ENCODE results near the gene ZRANB3. TPM values are rescaled to one million over a fixed set of nuclear protein-coding genes. Genes with fewer than 3 reads are reported as not detected.
"Not testable (repeated sequence)": the region's sequence is repeated elsewhere in the genome, so short reads cannot be mapped to it uniquely, and the experiment has no call there.

ZRANB3 gene
- total RNA-seq, 1 donor from 2014 or later = 8.5 TPM

DNA sequence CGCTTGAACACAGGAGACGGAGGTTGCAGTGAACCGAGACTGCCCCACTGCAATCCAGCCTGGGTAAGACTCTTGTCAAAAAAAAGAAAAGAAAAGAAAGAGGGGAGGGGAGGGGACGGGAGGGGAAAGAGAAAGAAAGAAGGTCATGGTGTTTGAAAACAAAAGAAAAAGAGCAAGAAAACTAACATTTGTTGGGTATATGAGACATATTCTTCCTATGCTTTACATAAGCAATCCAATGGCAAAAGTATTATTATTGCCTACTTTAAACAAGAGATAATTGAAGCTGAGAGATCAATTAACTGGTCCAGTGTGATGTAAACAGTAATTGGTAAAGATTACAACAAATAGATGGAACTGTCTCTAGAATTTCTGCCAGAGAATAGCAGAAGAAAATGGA is 157.3 kb downstream of the ZRANB3 start:
- TF ChIP-seq, protein P1, sequence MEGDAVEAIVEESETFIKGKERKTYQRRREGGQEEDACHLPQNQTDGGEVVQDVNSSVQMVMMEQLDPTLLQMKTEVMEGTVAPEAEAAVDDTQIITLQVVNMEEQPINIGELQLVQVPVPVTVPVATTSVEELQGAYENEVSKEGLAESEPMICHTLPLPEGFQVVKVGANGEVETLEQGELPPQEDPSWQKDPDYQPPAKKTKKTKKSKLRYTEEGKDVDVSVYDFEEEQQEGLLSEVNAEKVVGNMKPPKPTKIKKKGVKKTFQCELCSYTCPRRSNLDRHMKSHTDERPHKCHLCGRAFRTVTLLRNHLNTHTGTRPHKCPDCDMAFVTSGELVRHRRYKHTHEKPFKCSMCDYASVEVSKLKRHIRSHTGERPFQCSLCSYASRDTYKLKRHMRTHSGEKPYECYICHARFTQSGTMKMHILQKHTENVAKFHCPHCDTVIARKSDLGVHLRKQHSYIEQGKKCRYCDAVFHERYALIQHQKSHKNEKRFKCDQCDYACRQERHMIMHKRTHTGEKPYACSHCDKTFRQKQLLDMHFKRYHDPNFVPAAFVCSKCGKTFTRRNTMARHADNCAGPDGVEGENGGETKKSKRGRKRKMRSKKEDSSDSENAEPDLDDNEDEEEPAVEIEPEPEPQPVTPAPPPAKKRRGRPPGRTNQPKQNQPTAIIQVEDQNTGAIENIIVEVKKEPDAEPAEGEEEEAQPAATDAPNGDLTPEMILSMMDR (IDR thresholded peaks at IDR 0.05; ENCODE audit: insufficient read depth, low read length, poor library complexity, severe bottlenecking) = no peak
- Histone ChIP-seq H3K4me3 (ENCODE audit: low read depth, low read length) (no peak overlapping the region), H3K36me3 (ENCODE audit: control insufficient read depth, insufficient read depth, low read length) (no peaks in the 10 kb centered on the region), H3K27me3 (ENCODE audit: control insufficient read depth, insufficient read depth, low read length) (no peaks in the 10 kb centered on the region)
- no peak for DNase-seq (ENCODE audit: low read depth)

DNA sequence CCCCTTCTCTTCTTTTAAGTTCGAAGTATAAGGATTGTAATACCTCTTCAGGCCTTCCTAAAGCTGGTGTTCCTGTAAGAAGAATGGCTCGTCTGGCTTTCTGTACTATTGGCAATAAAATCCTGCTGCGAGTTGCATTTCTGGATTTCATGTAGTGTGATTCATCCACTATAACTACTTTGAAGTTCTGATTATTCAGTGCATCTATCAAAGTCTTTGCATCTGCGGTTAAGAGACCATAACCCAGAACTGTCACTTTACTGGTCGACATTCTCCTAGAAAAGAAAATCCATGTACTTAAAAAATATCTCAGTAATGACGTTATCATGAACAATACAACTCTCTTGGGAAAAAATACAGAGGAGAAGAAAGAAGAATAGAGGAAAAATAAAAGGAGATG is 181.1 kb downstream of the ZRANB3 start:
- Histone ChIP-seq H3K27me3 (ENCODE audit: control insufficient read depth, insufficient read depth, low read length) (no peaks in the 10 kb centered on the region), H3K36me3 (ENCODE audit: control insufficient read depth, insufficient read depth, low read length) (no peaks in the 10 kb centered on the region), H3K4me3 (ENCODE audit: low read depth, low read length) (no peak overlapping the region)
- TF ChIP-seq, protein P1 (IDR thresholded peaks at IDR 0.05; ENCODE audit: insufficient read depth, low read length, poor library complexity, severe bottlenecking) = no peak
- no peak for DNase-seq (ENCODE audit: low read depth)

DNA sequence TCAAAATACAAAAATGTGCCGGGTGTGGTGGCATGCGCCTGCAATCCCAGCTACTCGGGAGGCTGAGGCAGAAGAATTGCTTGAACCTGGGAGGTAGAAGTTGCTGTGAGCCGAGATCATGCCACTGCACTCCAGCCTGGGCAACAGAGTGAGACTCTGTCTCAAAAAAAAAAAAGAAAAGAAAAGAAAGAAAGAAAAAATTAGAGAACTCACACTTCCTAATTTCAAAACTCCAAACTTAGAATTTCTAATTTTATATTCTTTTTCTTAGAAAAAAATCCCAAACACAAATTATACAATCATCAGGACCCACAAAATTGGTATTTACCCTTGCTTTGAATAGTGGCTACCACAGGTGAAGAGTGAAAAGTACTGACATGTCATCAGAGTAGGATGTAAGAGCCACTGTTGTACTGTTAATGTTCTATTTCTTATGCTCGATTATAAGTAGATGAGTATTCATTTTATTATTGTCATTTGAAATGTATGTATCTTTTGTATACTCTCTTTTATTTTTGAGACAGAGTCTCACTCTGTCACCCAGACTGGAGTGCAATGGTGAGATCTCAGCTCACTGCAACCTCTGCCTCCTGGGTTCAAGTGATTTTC is 182.8 kb downstream of the ZRANB3 start:
- DNase-seq (ENCODE audit: low read depth); H3K4me3 ChIP-seq (ENCODE audit: low read depth, low read length); H3K27me3 ChIP-seq (ENCODE audit: control insufficient read depth, insufficient read depth, low read length); H3K36me3 ChIP-seq (ENCODE audit: control insufficient read depth, insufficient read depth, low read length): not testable (repeated sequence)

DNA sequence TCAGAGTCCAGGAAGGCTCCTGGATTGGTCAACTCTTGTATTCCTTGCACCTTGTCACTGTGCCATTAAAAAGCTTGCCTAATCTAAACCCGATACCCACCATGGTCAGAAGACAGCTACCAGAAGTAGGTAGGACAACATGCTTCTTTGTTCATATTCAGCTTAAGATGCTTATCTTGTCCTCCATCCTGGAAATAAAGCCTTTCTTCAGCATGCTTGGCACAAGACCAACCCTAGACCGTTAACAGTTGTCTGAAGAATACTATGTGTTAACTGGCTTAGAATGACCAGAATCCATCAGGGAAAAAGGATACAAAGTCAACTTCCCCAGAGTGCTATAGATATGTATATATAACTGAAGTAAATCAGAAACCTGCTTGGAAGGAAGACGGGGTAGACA is 193.9 kb downstream of the ZRANB3 start:
- Histone ChIP-seq H3K27me3 (ENCODE audit: control insufficient read depth, insufficient read depth, low read length) (no peaks in the 10 kb centered on the region), H3K4me3 (ENCODE audit: low read depth, low read length) (no peak overlapping the region), H3K36me3 (ENCODE audit: control insufficient read depth, insufficient read depth, low read length) (no peaks in the 10 kb centered on the region)
- DNase-seq (ENCODE audit: low read depth) = no peak
- TF ChIP-seq, protein P1 (IDR thresholded peaks at IDR 0.05; ENCODE audit: insufficient read depth, low read length, poor library complexity, severe bottlenecking) = no peak

DNA sequence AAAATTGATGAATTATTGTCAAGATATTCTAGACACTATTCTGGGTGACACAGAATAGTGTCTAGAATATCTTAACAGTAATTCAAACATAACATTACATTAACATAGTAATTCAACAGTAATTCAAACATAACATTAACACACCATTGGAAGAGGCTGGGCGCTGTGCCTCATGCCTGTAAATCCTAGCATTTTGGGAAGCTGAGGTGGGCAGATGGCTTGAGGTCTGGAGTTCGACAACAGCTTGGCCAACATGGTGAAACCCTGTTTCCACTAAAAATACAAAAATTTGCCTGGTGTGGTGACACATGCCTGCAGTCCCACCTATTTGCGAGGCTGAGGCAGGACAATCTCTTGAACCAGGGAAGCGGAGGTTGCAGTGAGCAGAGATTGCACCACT is 195.8 kb downstream of the ZRANB3 start:
- H3K36me3 ChIP-seq (ENCODE audit: control insufficient read depth, insufficient read depth, low read length) = no peaks in the 10 kb centered on the region
- TF ChIP-seq, protein P1 (IDR thresholded peaks at IDR 0.05; ENCODE audit: insufficient read depth, low read length, poor library complexity, severe bottlenecking) = no peak
- H3K4me3 ChIP-seq (ENCODE audit: low read depth, low read length) = no peak overlapping the region
- DNase-seq (ENCODE audit: low read depth) = no peak
- no peaks in the 10 kb centered on the region for H3K27me3 ChIP-seq (ENCODE audit: control insufficient read depth, insufficient read depth, low read length)

DNA sequence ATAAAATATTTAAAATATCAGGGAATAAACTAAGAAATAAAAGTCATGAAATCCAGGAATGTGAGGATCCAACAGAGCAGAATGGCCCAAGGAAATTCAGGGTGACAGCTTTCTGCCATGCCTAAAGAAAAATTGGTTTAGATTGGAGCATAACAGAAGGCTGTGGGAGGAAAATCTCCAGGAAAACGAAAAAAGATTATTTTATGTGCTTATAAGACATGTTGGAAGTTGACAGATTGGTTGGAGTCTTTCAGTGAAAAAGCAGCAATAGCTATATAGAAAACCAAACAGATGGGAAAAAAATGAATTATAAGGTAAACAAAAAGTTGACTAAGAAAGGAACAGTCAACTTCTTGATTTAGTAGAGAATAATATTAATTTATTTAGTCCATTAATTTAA is 203.9 kb downstream of the ZRANB3 start:
- DNase-seq (ENCODE audit: low read depth) = no peak
- TF ChIP-seq, protein P1 (IDR thresholded peaks at IDR 0.05; ENCODE audit: insufficient read depth, low read length, poor library complexity, severe bottlenecking) = no peak
- no peaks in the 10 kb centered on the region for H3K36me3 ChIP-seq (ENCODE audit: control insufficient read depth, insufficient read depth, low read length)
- H3K4me3 ChIP-seq (ENCODE audit: low read depth, low read length) = no peak overlapping the region
- H3K27me3 ChIP-seq (ENCODE audit: control insufficient read depth, insufficient read depth, low read length) = no peaks in the 10 kb centered on the region
